MCF 10A (cell line): Measurements from ENCODE around the gene TLR9. TPM values are rescaled to one million over a fixed set of nuclear protein-coding genes. Genes with fewer than 3 reads are reported as not detected.
A peak's percentile ranks its signal among the peaks of the same experiment; 100 is the strongest.

Experiments used
- BruUV-seq: library from RNA; stranded (reverse); fragments of 400-500 nt; replicated peaks from 2 replicates; lab custom pipeline; 2021; lab: Mats Ljungman, UMichigan
- CTCF ChIA-PET: fragments of 300-600 bp; sonication (Branson Sonifier 250); formaldehyde crosslinking; extraction: SDS; loops from one replicate; lab custom pipeline; 2021; ENCODE audit warnings: antibody characterized with exemption, inconsistent platforms; lab: Yijun Ruan, JAX
- POLR2A ChIA-PET: fragments of 300-600, 350-650 bp; sonication (Branson Sonifier 250); formaldehyde crosslinking; extraction: SDS; loops from one replicate; lab custom pipeline; 2020; ENCODE audit warnings: antibody characterized with exemption, inconsistent platforms; lab: Yijun Ruan, JAX
- DNase-seq: peaks from one replicate; pipeline ENCODE4 v3.0.0-alpha.2; 2018; ENCODE audit not compliant: unreplicated experiment
- H3K27ac Mint-ChIP-seq: one replicate; pipeline ENCODE4 v1.8.0; 2022; ENCODE audit warnings: mild to moderate bottlenecking, low read depth, mixed read lengths; ENCODE audit not compliant: unreplicated experiment
- H3K27me3 Mint-ChIP-seq: one replicate; pipeline ENCODE4 v1.8.0; 2022; ENCODE audit warnings: mixed read lengths; ENCODE audit not compliant: insufficient read depth, unreplicated experiment
- H3K36me3 Mint-ChIP-seq: one replicate; pipeline ENCODE4 v1.8.0; 2022; ENCODE audit warnings: mild to moderate bottlenecking, moderate library complexity, mixed read lengths; ENCODE audit not compliant: insufficient read depth, unreplicated experiment
- H3K4me1 Mint-ChIP-seq: one replicate; pipeline ENCODE4 v1.8.0; 2022; ENCODE audit warnings: mixed read lengths; ENCODE audit not compliant: insufficient read depth, unreplicated experiment
- H3K4me3 Mint-ChIP-seq: one replicate; pipeline ENCODE4 v1.8.0; 2022; ENCODE audit warnings: mild to moderate bottlenecking, moderate library complexity, mixed read lengths; ENCODE audit not compliant: unreplicated experiment
- H3K9me3 Mint-ChIP-seq: one replicate; pipeline ENCODE4 v1.8.0; 2022; ENCODE audit warnings: mixed read lengths; ENCODE audit not compliant: unreplicated experiment
- CTCF ChIP-seq: fragments of 200-600 bp; IDR thresholded peaks from one replicate; pipeline ENCODE4 v1.8.0; 2022; ENCODE audit warnings: antibody characterized with exemption, mild to moderate bottlenecking; ENCODE audit not compliant: unreplicated experiment
- intact Hi-C: fragments of 100-400 bp; cut with micrococcal nuclease; formaldehyde crosslinking; loops from 2 replicates; pipeline ENCODE4 v1.14.1; 2022
- total RNA-seq: library from RNA; stranded (reverse); gene quantifications from 2 replicates; pipeline ENCODE4 v1.2.3, GENCODE V29; 2022

The TLR9 gene
- total RNA-seq, 1 experiment from 2014 or later = not detected

GRCh38 chr3:52197842-52198625 lies 27.4 kb downstream of the TLR9 start, which contains the start of gene ALAS1:
Gene ALAS1, plus strand, starts transcription at chr3:52198160. Its CDS starts 1,082 bp downstream, at chr3:52199242.
- peak within 1 kb of the TSS; percentile 97 for H3K4me3 Mint-ChIP-seq
- no peaks in the 10 kb centered on the region for H3K27me3 Mint-ChIP-seq
- TSS peak; percentile 54 for BruUV-seq
- H3K27ac Mint-ChIP-seq = peak within 1 kb of the TSS; percentile 70
- DNase-seq = peak; percentile 84
- intact Hi-C loops = loop anchor here (2.0 kb wide), 1 partner anchor 43 kb away; the partner anchor contains the start of gene POC1A
- POLR2A ChIA-PET = interaction anchor here (0.9 to 1.3 kb wide), 3 partner anchors 12 to 44 kb away, joined by 3 to 4 read pairs (median 3); partner anchors contain the start of gene POC1A
- peaks cover 28% of the 10 kb centered on the region for H3K4me1 Mint-ChIP-seq
- CTCF ChIA-PET = interaction anchor here (0.6 to 1.7 kb wide), 4 partner anchors 10 to 184 kb away, joined by 3 to 4 read pairs (median 3); partner anchors contain the start of gene TWF2
- peaks cover 38% of the 10 kb centered on the region for H3K36me3 Mint-ChIP-seq
- no peaks in the 10 kb centered on the region for H3K9me3 Mint-ChIP-seq
- no peak for TF ChIP-seq CTCF

- no peak for TF ChIP-seq CTCF
- DNase-seq = no peak
- POLR2A ChIA-PET = interaction anchor here (0.9 to 1.3 kb wide), 2 partner anchors 13 to 19 kb away, joined by 3 to 4 read pairs; no protein-coding TSS in a partner anchor
- CTCF ChIA-PET = interaction anchor here (0.6 to 1.7 kb wide), 5 partner anchors 9 to 183 kb away, joined by 3 to 4 read pairs (median 3); partner anchors contain the start of gene TWF2
- Mint-ChIP-seq H3K4me1 (peaks cover 34% of the 10 kb centered on the region), H3K9me3 (no peaks in the 10 kb centered on the region), H3K36me3 (peaks cover 33% of the 10 kb centered on the region), H3K27ac (no peak overlapping the region), H3K4me3 (peak overlapping the region; percentile 97), H3K27me3 (no peaks in the 10 kb centered on the region)
- no TSS peak for BruUV-seq
- intact Hi-C loops = no loop called here
These were observed 28.0 kb downstream of the TLR9 start for GRCh38 chr3:52197499-52197841.

- CTCF ChIA-PET = interaction anchor here (0.7 to 1.7 kb wide), 4 partner anchors 9 to 42 kb away, joined by 3 to 4 read pairs (median 3); partner anchors contain the start of gene TWF2
- no peaks in the 10 kb centered on the region for H3K27me3 Mint-ChIP-seq
- DNase-seq = peak; percentile 45
- no peaks in the 10 kb centered on the region for H3K9me3 Mint-ChIP-seq
- no TSS peak for BruUV-seq
- H3K36me3 Mint-ChIP-seq = peaks cover 28% of the 10 kb centered on the region
- peaks cover 34% of the 10 kb centered on the region for H3K4me1 Mint-ChIP-seq
- intact Hi-C loops = no loop called here
- POLR2A ChIA-PET = interaction anchor here (0.6 to 1.3 kb wide), 3 partner anchors 13 to 41 kb away, joined by 3 to 4 read pairs (median 4); no protein-coding TSS in a partner anchor
- no peak overlapping the region for H3K4me3 Mint-ChIP-seq
- no peak overlapping the region for H3K27ac Mint-ChIP-seq
- TF ChIP-seq CTCF = no peak
These were observed 28.5 kb downstream of the TLR9 start for GRCh38 chr3:52196977-52197376.

- no TSS peak for BruUV-seq
- POLR2A ChIA-PET = interaction anchor here (0.7 kb wide), 1 partner anchor 14 kb away, joined by 3 read pairs; no protein-coding TSS in a partner anchor
- CTCF ChIA-PET = no interaction called here
- DNase-seq = peak; percentile 83
- no peak for TF ChIP-seq CTCF
- Mint-ChIP-seq H3K36me3 (peaks cover 17% of the 10 kb centered on the region), H3K4me3 (no peak overlapping the region), H3K27ac (no peak overlapping the region), H3K4me1 (peaks cover 38% of the 10 kb centered on the region), H3K27me3 (no peaks in the 10 kb centered on the region), H3K9me3 (no peaks in the 10 kb centered on the region)
- intact Hi-C loops = no loop called here
These were observed 29.6 kb downstream of the TLR9 start for GRCh38 chr3:52195823-52196331.
